Body of pancreas (tissue), 4 donors: ENCODE measurements around the gene CTCF.

ENCODE experiments used
- CTCF ChIP-seq, 7 experiments: fragments of 450-650 bp in 4 of 7; fragments of 200-600 bp in 3 of 7; sonication (generic) in 3 of 7; IDR thresholded peaks; one replicate each; pipeline ENCODE4 v1.5.1; 2016 to 2019; ENCODE audit warnings: antibody characterized with exemption in 7 of 7
- POLR2A ChIP-seq, 3 donors: fragments of 450-650 bp; IDR thresholded peaks; one replicate each; pipeline ENCODE4 v1.6.1; 2016; ENCODE audit warnings: antibody characterized with exemption in 3 of 3, mild to moderate bottlenecking in 2 of 3

- no peak for TF ChIP-seq POLR2A (IDR thresholded peaks at IDR 0.05)
- no peak for TF ChIP-seq CTCF (IDR thresholded peaks at IDR 0.05)
Observed at GRCh38 chr16:67648764-67649407, 86.6 kb downstream of the CTCF start.
